HCT116 (cell line): ENCODE measurements around the gene HSD17B1. TPM values are rescaled to one million over a fixed set of nuclear protein-coding genes. Genes with fewer than 3 reads are reported as not detected.

Experiments used
- ATAC-seq: fragments of 200-7000 bp; cut with Tn5 transposase; 2 replicates; pipeline ENCODE4 v1.9.1; 2020; ENCODE audit warnings: mild to moderate bottlenecking, moderate library complexity
- BruUV-seq: library from RNA; stranded (reverse); fragments of 400-500 nt; replicated peaks from 2 replicates; lab custom pipeline; 2021; lab: Mats Ljungman, UMichigan
- CTCF ChIA-PET: fragments of 300-600 bp; sonication (Branson Sonifier 250); formaldehyde crosslinking; loops from one replicate; lab custom pipeline; 2021; ENCODE audit warnings: antibody characterized with exemption; lab: Charles Lee
- POLR2A ChIA-PET: fragments of 300-600, 350-600 bp; sonication (Branson Sonifier 250); formaldehyde crosslinking; loops from one replicate; lab custom pipeline; 2021; ENCODE audit warnings: antibody characterized with exemption; lab: Charles Lee
- RAD21 ChIA-PET, 2 experiments: fragments of 300-600 bp; sonication (Branson Sonifier 250); formaldehyde crosslinking; loops; one replicate each; lab custom pipeline; 2023; ENCODE audit warnings: low total read pairs in 2 of 2; ENCODE audit not compliant: uncharacterized antibody in 2 of 2, unreplicated experiment in 2 of 2, low non-redundant PET in 1 of 2; lab: Charles Lee
- DNase-seq: peaks from one replicate; pipeline ENCODE4 v3.0.0-alpha.2; 2010; ENCODE audit warnings: low read depth, low spot score
- H2AFZ ChIP-seq: fragments of 200-600 bp; shearing (Covaris generic), sonication (generic); 2 replicates; pipeline ENCODE4 v1.6.1; 2017; ENCODE audit warnings: low read depth, mixed run types, mixed read lengths, antibody characterized with exemption, low read length; ENCODE audit not compliant: poor library complexity, severe bottlenecking
- H3K27ac ChIP-seq: 2 replicates; pipeline ENCODE4 v1.5.1; 2012; ENCODE audit warnings: low read depth, low read length
- H3K27me3 ChIP-seq: fragments of 200-600 bp; sonication (generic); 2 replicates; pipeline ENCODE4 v1.6.1; 2016; ENCODE audit warnings: mixed run types, low read length, mixed read lengths; ENCODE audit not compliant: insufficient read depth
- H3K36me3 ChIP-seq, 2 experiments: fragments of 200-500 bp in 1 of 2; fragments of 200-600 bp in 1 of 2; sonication (Bioruptor generic) in 1 of 2; sonication (generic) in 1 of 2; 2 replicates each; pipeline versions ENCODE4 v1.5.1 to v1.6.1; 2014 to 2016; ENCODE audit warnings: low read length in 2 of 2, inconsistent platforms in 1 of 2, mixed read lengths in 1 of 2, mixed run types in 1 of 2; ENCODE audit not compliant: insufficient read depth in 2 of 2, control insufficient read depth in 1 of 2
- H3K4me1 ChIP-seq, 2 experiments: fragments of 200-600 bp in 1 of 2; sonication (generic) in 1 of 2; 2 replicates each; pipeline versions ENCODE4 v1.5.1 to v1.6.1; 2012 to 2017; ENCODE audit warnings: low read length in 2 of 2, inconsistent platforms in 1 of 2, mild to moderate bottlenecking in 1 of 2, mixed read lengths in 1 of 2, mixed run types in 1 of 2, moderate library complexity in 1 of 2; ENCODE audit not compliant: insufficient read depth in 2 of 2, control insufficient read depth in 1 of 2
- H3K4me2 ChIP-seq: fragments of 200-600 bp; sonication (generic); 2 replicates; pipeline ENCODE4 v1.6.1; 2017; ENCODE audit warnings: mixed run types, low read length, mixed read lengths
- H3K4me3 ChIP-seq, 2 experiments: fragments of 200-600 bp in 1 of 2; sonication (generic) in 1 of 2; replicated peaks in 1 of 2; 2 replicates each; pipeline ENCODE4 v1.5.1; 2011 to 2016; ENCODE audit warnings: low read length in 2 of 2, control low read depth in 1 of 2, low read depth in 1 of 2, mild to moderate bottlenecking in 1 of 2, mixed read lengths in 1 of 2, mixed run types in 1 of 2
- H3K79me2 ChIP-seq: fragments of 200-600 bp; sonication (generic); 2 replicates; pipeline ENCODE4 v1.6.1; 2017; ENCODE audit warnings: mild to moderate bottlenecking, mixed run types, low read length, moderate library complexity, mixed read lengths; ENCODE audit not compliant: insufficient read depth
- H3K9ac ChIP-seq: fragments of 200-600 bp; sonication (generic); 2 replicates; pipeline ENCODE4 v1.6.1; 2016; ENCODE audit warnings: low read length, mixed read lengths
- H3K9me2 ChIP-seq: fragments of 200-600 bp; sonication (generic), shearing (Covaris generic); 2 replicates; pipeline ENCODE4 v1.6.1; 2017; ENCODE audit warnings: mixed run types, mild to moderate bottlenecking, moderate library complexity; ENCODE audit not compliant: insufficient read depth
- H3K9me3 ChIP-seq, 2 experiments: fragments of 200-500 bp in 1 of 2; fragments of 200-600 bp in 1 of 2; sonication (Bioruptor generic) in 1 of 2; sonication (generic) in 1 of 2; 2 replicates each; pipeline ENCODE4 v1.6.1; 2014 to 2017; ENCODE audit warnings: low read length in 2 of 2, mixed read lengths in 2 of 2, inconsistent platforms in 1 of 2, low read depth in 1 of 2, mild to moderate bottlenecking in 1 of 2, mixed run types in 1 of 2, moderate library complexity in 1 of 2; ENCODE audit not compliant: control insufficient read depth in 1 of 2, insufficient read depth in 1 of 2
- H4K20me1 ChIP-seq: fragments of 200-600 bp; sonication (generic), shearing (Covaris generic); 2 replicates; pipeline ENCODE4 v1.6.1; 2017; ENCODE audit warnings: mixed run types, mild to moderate bottlenecking, moderate library complexity; ENCODE audit not compliant: insufficient read depth
- CBX3 ChIP-seq: IDR thresholded peaks from 2 replicates; pipeline ENCODE4 v1.6.1; 2012; ENCODE audit warnings: low read depth
- EZH2phosphoT487 ChIP-seq: fragments of 200-600 bp; IDR thresholded peaks from 2 replicates; pipeline ENCODE4 v1.6.1; 2018; ENCODE audit warnings: antibody characterized with exemption, borderline replicate concordance
- POLR2A ChIP-seq: IDR thresholded peaks from 2 replicates; pipeline ENCODE4 v1.7.0; 2011; ENCODE audit warnings: borderline replicate concordance; ENCODE audit not compliant: insufficient read depth, insufficient read length; ENCODE audit errors: extremely low read depth
- POLR2AphosphoS5 ChIP-seq: IDR thresholded peaks from 2 replicates; pipeline ENCODE4 v1.6.1; 2011; ENCODE audit warnings: mild to moderate bottlenecking, low read depth, low read length, moderate library complexity
- RAD21 ChIP-seq: IDR thresholded peaks from 2 replicates; pipeline ENCODE4 v1.6.1; 2012; ENCODE audit warnings: low read depth, mild to moderate bottlenecking
- SP1 ChIP-seq: IDR thresholded peaks from 2 replicates; pipeline ENCODE4 v1.6.1; 2012; ENCODE audit warnings: low read depth
- SRF ChIP-seq: IDR thresholded peaks from 2 replicates; pipeline ENCODE4 v1.6.1; 2012; ENCODE audit warnings: low read depth
- TCF7L2 ChIP-seq: IDR thresholded peaks from 2 replicates; pipeline ENCODE4 v1.7.0; 2011; ENCODE audit warnings: borderline replicate concordance, inconsistent platforms; ENCODE audit not compliant: insufficient read depth, insufficient read length; ENCODE audit errors: extremely low read depth
- intact Hi-C: fragments of 100-400 bp; cut with micrococcal nuclease; formaldehyde crosslinking; loops from 2 replicates; pipeline ENCODE4 v1.10.0; 2022
- total RNA-seq: library from RNA; stranded (reverse); gene quantifications from one replicate; pipeline ENCODE4 v1.2.1, GENCODE V29; 2021; ENCODE audit not compliant: unreplicated experiment
- TF ChIP-seq, protein P1 (sequence below): IDR thresholded peaks from 2 replicates; pipeline ENCODE4 v1.6.1; 2012
- TF ChIP-seq, protein P2 (sequence below): IDR thresholded peaks from 2 replicates; pipeline ENCODE4 v1.6.1; 2012
- TF ChIP-seq, protein P3 (sequence below): IDR thresholded peaks from 2 replicates; pipeline ENCODE4 v1.6.1; 2011; ENCODE audit warnings: mild to moderate bottlenecking, low read length, moderate library complexity; ENCODE audit not compliant: insufficient replicate concordance; ENCODE audit errors: extremely low read depth

Gene HSD17B1
- total RNA-seq, 1 experiment from 2014 or later = 1.4 TPM

DNA sequence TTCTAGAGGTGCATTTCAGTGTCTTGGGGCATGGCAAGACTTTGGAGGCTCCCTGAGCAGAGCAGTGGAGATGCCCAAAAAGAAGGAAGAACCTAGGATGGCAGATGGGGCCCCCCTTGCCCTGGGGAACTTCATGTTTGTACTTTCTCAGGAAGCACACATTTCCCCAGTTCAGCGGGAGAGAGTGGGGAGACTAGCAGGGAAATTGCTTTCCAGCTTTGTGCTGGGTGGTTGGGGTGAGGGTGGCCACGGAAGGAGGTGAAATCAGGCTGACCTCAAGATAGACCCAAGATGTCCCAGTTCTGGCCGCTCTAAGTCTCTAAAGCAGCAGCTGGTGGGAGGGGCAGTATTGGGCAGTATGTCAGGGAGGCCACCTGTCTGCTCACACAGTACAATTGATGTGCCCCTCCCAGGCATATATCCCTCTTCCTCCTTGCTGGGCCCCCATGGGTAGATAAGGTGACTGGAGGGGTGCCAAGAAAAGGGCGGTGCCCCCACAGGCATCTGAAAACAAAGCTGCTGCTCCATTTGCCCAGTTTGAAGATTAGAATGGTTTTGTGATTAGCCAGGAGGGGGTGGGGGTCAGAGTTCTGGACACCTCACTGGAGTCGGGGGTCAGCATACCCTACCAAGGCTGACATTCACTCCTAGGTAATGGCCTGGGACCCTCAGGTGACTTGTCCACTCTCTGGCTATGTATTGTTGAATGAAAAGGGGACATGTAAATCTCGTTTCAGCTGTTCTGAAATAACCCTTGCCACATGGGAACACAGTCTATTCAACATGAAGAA is 33.8 kb upstream of the HSD17B1 start:
- TSS peak; percentile 3 for BruUV-seq
- ATAC-seq = peak; percentile 29
- Histone ChIP-seq H3K9me2 (no peaks in the 10 kb centered on the region), H3K9ac (peak overlapping the region; percentile 63), H3K9me3 (no peaks in the 10 kb centered on the region), H3K79me2 (no peaks in the 10 kb centered on the region), H2AFZ (no peak overlapping the region), H3K27me3 (no peaks in the 10 kb centered on the region), H3K4me1 (peaks cover 39 to 54% of the 10 kb centered on the region in 2 experiments), H3K4me2 (peak overlapping the region; percentile 78), H4K20me1 (no peaks in the 10 kb centered on the region), H3K36me3 (peaks cover 3 to 5% of the 10 kb centered on the region in 2 experiments; a peak in 2 of 4 replicates), H3K27ac (peak overlapping the region; percentile 93)
- ChIA-PET RAD21 (interaction anchor here (0.6 to 1.5 kb wide), 3 partner anchors 8 to 681 kb away, joined by 3 to 5 read pairs (median 4); no protein-coding TSS in a partner anchor), POLR2A (interaction anchor here (0.5 to 4.6 kb wide), 6 partner anchors 8 to 109 kb away, joined by 5 to 28 read pairs (median 7); partner anchors contain the start of genes CAVIN1 and NAGLU), CTCF (interaction anchor here (0.6 to 2.6 kb wide), 9 partner anchors 8 to 297 kb away, joined by 3 to 22 read pairs (median 6); no protein-coding TSS in a partner anchor)
- no peak for DNase-seq
- intact Hi-C loops = loop anchor here (5.0 kb wide), 1 partner anchor 112 kb away; no protein-coding TSS in a partner anchor
- TF ChIP-seq TCF7L2 = peak; percentile 5
- TF ChIP-seq SRF = no peak
- TF ChIP-seq EZH2phosphoT487 = no peak
- TF ChIP-seq CBX3 = no peak
- TF ChIP-seq RAD21 = no peak
- TF ChIP-seq, protein P1, sequence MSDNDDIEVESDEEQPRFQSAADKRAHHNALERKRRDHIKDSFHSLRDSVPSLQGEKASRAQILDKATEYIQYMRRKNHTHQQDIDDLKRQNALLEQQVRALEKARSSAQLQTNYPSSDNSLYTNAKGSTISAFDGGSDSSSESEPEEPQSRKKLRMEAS = peak; percentile 19; the same call in 1 of the 2 replicates
- TF ChIP-seq, protein P2, sequence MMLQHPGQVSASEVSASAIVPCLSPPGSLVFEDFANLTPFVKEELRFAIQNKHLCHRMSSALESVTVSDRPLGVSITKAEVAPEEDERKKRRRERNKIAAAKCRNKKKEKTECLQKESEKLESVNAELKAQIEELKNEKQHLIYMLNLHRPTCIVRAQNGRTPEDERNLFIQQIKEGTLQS = no peak
- TF ChIP-seq POLR2AphosphoS5 = no peak
- TF ChIP-seq, protein P3, sequence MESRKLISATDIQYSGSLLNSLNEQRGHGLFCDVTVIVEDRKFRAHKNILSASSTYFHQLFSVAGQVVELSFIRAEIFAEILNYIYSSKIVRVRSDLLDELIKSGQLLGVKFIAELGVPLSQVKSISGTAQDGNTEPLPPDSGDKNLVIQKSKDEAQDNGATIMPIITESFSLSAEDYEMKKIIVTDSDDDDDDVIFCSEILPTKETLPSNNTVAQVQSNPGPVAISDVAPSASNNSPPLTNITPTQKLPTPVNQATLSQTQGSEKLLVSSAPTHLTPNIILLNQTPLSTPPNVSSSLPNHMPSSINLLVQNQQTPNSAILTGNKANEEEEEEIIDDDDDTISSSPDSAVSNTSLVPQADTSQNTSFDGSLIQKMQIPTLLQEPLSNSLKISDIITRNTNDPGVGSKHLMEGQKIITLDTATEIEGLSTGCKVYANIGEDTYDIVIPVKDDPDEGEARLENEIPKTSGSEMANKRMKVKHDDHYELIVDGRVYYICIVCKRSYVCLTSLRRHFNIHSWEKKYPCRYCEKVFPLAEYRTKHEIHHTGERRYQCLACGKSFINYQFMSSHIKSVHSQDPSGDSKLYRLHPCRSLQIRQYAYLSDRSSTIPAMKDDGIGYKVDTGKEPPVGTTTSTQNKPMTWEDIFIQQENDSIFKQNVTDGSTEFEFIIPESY = no peak
- no peak; the same call in 1 of the 2 replicates for TF ChIP-seq SP1
- no peak for TF ChIP-seq POLR2A
- TF ChIP-seq, all 23 proteins: peak for 2
- H3K4me3 ChIP-seq = peak overlapping the region in 1 of 2 experiments; percentile 35; a peak in 3 of 4 replicates
